ENCODE measurements around the gene SLIT1.
A peak's percentile ranks its signal among the peaks of the same experiment; 100 is the strongest.
"Not testable (repeated sequence)": the region's sequence is repeated elsewhere in the genome, so short reads cannot be mapped to it uniquely, and the experiment has no call there.

The SLIT1 gene

GRCh38 chr10:97090035-97090434, 95.7 kb downstream of the SLIT1 start:
- FAIRE-seq (no peak), DNase-seq (ENCODE audit: insufficient read length, low spot score) (no peak)

- peak; percentile 30 for DNase-seq (ENCODE audit: insufficient read length, low spot score)
- FAIRE-seq = peak; percentile 13
These were observed 96.4 kb downstream of the SLIT1 start for GRCh38 chr10:97089209-97089870.

- DNase-seq (ENCODE audit: insufficient read length, low spot score) (no peak), FAIRE-seq (no peak)
These were observed 98.5 kb downstream of the SLIT1 start for GRCh38 chr10:97087296-97087695.

- no peak for FAIRE-seq
- no peak for DNase-seq (ENCODE audit: insufficient read length, low spot score)
These were observed 99.2 kb downstream of the SLIT1 start for GRCh38 chr10:97086530-97086929.

- FAIRE-seq (no peak), DNase-seq (ENCODE audit: insufficient read length, low spot score) (no peak)
These were observed 102.4 kb downstream of the SLIT1 start for GRCh38 chr10:97083228-97083829.

- not testable (repeated sequence) for FAIRE-seq; DNase-seq (ENCODE audit: insufficient read length, low spot score)
These were observed 103.2 kb downstream of the SLIT1 start for GRCh38 chr10:97082575-97082974.

- DNase-seq (ENCODE audit: insufficient read length, low spot score) (peak; percentile 72), FAIRE-seq (no peak)
These were observed 104.0 kb downstream of the SLIT1 start for GRCh38 chr10:97081621-97082235.

- FAIRE-seq = no peak
- no peak for DNase-seq (ENCODE audit: insufficient read length, low spot score)
These were observed 105.5 kb downstream of the SLIT1 start for GRCh38 chr10:97080051-97080776.

- DNase-seq (ENCODE audit: insufficient read length, low spot score) = no peak
- no peak for FAIRE-seq
These were observed 106.3 kb downstream of the SLIT1 start for GRCh38 chr10:97079448-97079847.

GRCh38 chr10:97078938-97079445, 106.8 kb downstream of the SLIT1 start:
- no peak for FAIRE-seq
- DNase-seq (ENCODE audit: insufficient read length, low spot score) = no peak

GRCh38 chr10:97078261-97078937, 107.4 kb downstream of the SLIT1 start:
- DNase-seq (ENCODE audit: insufficient read length, low spot score) = no peak
- no peak for FAIRE-seq

- FAIRE-seq (no peak), DNase-seq (ENCODE audit: insufficient read length, low spot score) (no peak)
These were observed 109.0 kb downstream of the SLIT1 start for GRCh38 chr10:97076781-97077180.

GRCh38 chr10:97075961-97076525, 109.7 kb downstream of the SLIT1 start:
- no peak for DNase-seq (ENCODE audit: insufficient read length, low spot score)
- no peak for FAIRE-seq

GRCh38 chr10:97075421-97075820, 110.3 kb downstream of the SLIT1 start:
- DNase-seq (ENCODE audit: insufficient read length, low spot score) (no peak), FAIRE-seq (no peak)

- no peak for DNase-seq (ENCODE audit: insufficient read length, low spot score)
- no peak for FAIRE-seq
These were observed 111.3 kb downstream of the SLIT1 start for GRCh38 chr10:97074256-97075145.

GRCh38 chr10:97072851-97073665, 112.7 kb downstream of the SLIT1 start:
- FAIRE-seq = peak; percentile 46
- peak; percentile 73 for DNase-seq (ENCODE audit: insufficient read length, low spot score)

GRCh38 chr10:97071496-97071895, 114.3 kb downstream of the SLIT1 start:
- DNase-seq (ENCODE audit: insufficient read length, low spot score) (no peak), FAIRE-seq (no peak)

GRCh38 chr10:97069576-97070362, 116.0 kb downstream of the SLIT1 start:
- no peak for FAIRE-seq
- no peak for DNase-seq (ENCODE audit: insufficient read length, low spot score)

Data from HTR-8/SVneo (cell line).